Fibroblast of villous mesenchyme (primary cell): ENCODE measurements around the gene OGFOD3. TPM values are rescaled to one million over a fixed set of nuclear protein-coding genes. Genes with fewer than 3 reads are reported as not detected.
A peak's percentile ranks its signal among the peaks of the same experiment; 100 is the strongest.

Source experiments
- DNase-seq: peaks from one replicate; pipeline ENCODE4 v3.0.0-alpha.2; 2010; ENCODE audit warnings: low read depth
- H3K4me3 ChIP-seq: 2 replicates; pipeline ENCODE4 v1.5.1; 2011; ENCODE audit warnings: low read depth, mild to moderate bottlenecking, low read length
- total RNA-seq: library from RNA; depleted of rRNA; stranded (reverse); fragments of >200 nt; gene quantifications from 2 replicates; pipeline ENCODE4 v1.2.3, GENCODE V29; 2012
- TF ChIP-seq, protein P1 (sequence below): IDR thresholded peaks from 2 replicates; pipeline ENCODE4 v1.5.1; 2012; ENCODE audit warnings: low read depth, mild to moderate bottlenecking, low read length; ENCODE audit not compliant: insufficient read depth

The OGFOD3 gene
- total RNA-seq, 1 donor, result 20.7 TPM

DNA sequence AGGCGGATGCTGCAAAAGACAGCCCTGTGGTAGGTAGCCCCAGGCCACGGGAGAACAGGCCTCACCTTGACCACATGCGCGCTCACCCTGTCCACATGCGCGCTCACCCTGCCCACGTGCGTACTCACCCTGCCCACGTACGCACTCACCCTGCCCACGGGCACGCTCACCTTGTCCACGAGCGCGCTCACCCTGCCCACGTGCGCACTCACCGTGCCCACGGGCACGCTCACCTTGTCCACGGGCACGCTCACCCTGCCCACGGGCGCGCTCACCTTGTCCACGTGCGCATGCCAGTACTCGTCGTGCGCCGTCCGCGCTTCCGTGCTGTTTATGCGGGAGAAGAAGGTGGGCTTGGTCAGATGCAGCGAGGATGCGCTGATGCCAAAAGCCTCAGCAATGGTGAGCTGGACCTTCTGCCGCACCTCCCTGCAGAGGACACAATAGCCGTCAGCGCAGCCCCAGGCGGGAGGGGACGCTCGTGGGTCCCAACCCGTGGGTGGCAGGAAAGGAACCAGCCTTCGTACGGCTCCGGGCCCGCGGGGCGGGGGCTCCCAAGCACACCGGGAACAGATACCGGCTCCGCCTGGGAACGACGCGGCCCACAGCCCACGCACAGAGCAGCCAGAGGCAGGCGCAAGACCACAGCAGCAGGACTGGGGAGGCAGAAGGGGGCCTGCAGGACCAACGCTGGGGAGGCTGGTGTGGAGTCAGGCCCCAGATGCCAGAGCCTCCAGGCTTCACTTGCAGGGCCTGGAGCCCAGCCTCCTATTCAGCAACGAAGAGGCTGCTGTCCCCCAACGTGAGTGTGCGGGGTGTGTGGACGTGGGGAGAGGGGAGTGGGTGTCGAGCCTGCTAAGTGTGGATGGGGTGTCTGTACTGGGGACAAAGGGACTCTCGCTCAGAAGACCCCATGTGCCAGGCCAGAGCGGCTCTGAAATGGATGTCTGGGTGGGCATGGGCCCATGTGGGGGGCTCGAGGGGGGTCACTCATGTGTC is 14.4 kb downstream of the OGFOD3 start:
- no peak overlapping the region for H3K4me3 ChIP-seq
- TF ChIP-seq, protein P1, sequence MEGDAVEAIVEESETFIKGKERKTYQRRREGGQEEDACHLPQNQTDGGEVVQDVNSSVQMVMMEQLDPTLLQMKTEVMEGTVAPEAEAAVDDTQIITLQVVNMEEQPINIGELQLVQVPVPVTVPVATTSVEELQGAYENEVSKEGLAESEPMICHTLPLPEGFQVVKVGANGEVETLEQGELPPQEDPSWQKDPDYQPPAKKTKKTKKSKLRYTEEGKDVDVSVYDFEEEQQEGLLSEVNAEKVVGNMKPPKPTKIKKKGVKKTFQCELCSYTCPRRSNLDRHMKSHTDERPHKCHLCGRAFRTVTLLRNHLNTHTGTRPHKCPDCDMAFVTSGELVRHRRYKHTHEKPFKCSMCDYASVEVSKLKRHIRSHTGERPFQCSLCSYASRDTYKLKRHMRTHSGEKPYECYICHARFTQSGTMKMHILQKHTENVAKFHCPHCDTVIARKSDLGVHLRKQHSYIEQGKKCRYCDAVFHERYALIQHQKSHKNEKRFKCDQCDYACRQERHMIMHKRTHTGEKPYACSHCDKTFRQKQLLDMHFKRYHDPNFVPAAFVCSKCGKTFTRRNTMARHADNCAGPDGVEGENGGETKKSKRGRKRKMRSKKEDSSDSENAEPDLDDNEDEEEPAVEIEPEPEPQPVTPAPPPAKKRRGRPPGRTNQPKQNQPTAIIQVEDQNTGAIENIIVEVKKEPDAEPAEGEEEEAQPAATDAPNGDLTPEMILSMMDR, result no peak
- no peak for DNase-seq

DNA sequence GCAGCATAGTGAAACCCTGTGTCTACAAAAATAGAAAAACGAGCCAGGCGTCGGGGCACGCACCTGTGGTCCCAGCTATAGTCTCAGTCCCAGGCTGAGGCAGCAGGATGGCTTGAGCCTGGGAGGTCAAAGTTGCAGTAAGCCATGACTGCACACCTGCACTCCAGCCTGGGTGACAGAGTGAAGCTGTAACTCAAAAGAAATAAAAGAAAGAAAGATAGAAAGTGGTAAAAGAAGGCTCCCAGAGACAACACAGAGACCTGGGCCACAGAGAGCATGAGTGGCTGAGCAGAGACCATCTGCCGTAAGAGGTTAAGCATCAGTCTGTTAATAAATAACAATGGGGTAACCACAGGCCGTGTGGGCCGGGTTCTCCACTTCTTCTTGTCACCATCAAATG is 15.5 kb downstream of the OGFOD3 start:
- DNase-seq, result no peak
- TF ChIP-seq, protein P1, result no peak
- no peak overlapping the region for H3K4me3 ChIP-seq

DNA sequence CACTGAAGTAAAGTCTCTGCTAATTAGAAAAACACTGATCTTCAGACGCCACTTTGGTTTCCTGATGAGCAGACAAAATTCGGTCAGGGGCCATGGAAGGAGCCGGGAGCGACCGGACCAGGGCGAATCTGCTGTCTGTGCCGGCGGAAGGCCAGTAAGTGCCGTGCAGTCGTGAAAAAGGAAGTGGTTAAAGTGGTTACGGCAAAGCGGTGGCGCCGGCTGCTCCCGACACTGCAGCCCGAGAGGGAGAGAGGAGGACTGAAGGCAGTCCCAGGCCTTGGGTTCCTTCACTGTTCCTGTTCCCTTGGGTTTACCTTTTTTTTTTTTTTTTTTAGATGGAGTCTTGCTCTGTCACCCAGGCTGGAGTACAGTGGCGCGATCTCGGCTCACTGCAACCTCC is 17.6 kb downstream of the OGFOD3 start:
- no peak overlapping the region for H3K4me3 ChIP-seq
- DNase-seq, result no peak
- TF ChIP-seq, protein P1, result no peak

DNA sequence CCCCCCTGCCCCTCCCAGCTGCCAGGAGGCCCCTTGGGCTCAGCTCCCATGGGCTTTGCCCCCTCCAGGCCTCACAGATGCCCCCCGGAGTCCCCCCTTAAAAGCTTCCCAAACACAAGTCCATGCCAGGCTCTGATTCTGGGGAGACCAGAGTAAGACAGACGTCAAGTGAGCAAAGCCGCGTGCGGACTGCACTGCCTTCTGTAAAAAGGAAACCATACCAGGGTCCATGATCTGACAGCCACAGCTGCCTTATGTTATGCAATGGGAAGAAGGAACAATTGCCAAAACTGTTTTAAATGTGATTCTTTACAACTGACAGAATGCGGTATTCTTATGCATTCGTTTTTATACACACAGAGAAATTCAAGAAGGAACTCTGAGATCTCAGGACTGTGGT is 18.2 kb downstream of the OGFOD3 start:
- no peak overlapping the region for H3K4me3 ChIP-seq
- TF ChIP-seq, protein P1, result no peak
- DNase-seq, result no peak

DNA sequence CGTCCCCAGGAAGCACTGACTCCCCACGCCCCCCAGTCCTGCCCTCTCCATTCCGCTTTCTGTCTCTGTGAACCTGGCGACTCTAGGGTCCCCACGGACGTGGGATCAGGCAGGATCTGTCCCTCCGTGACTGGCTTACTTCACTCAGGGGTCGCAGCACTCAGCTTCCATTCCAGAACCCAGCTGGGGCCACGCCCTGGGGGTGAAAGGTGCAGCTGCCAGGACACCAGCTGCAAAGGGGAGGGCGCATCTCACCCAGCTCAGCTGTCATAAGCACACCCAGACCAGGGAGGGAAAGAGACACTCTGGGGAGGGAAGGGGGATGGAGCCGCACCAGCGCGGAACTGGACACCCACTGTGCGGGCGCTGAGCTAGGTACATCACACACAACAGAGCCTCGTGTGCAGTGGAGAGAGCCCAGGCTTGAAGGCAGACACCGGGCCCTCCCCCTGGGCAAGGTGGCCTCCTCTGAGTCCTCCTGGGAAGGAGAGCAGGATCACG is 18.7 kb downstream of the OGFOD3 start:
- TF ChIP-seq, protein P1, result no peak
- DNase-seq, result no peak
- H3K4me3 ChIP-seq, result no peak overlapping the region

DNA sequence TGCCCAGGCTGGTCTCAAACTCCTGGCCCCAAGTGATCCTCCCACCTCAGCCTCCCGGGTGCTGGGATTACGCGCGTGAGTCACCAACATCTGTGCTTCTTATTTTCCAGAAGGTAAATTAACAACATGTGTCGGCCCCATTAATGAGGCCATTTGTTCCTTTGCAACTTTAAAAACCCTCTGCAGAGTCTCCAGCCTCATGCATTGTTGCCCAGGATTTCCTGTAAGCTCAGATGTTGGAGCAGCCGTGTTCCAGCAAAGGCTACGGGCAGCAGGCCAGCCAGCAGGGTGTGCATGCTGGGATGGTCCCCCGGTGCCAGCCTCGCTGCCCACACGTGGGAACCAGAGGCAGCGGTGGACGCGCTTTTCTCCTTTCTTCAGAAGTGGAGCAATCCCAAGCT is 19.3 kb downstream of the OGFOD3 start:
- TF ChIP-seq, protein P1, result no peak
- no peak overlapping the region for H3K4me3 ChIP-seq
- DNase-seq, result peak; percentile 83
